HG02973 (cell line): ENCODE results near the gene CDH19.

Source experiments
- ATAC-seq: cut with Tn5 transposase; IDR thresholded peaks from one replicate; pipeline ENCODE4 v1.9.1; 2021; ENCODE audit warnings: moderate library complexity; ENCODE audit not compliant: unreplicated experiment

The CDH19 gene

DNA sequence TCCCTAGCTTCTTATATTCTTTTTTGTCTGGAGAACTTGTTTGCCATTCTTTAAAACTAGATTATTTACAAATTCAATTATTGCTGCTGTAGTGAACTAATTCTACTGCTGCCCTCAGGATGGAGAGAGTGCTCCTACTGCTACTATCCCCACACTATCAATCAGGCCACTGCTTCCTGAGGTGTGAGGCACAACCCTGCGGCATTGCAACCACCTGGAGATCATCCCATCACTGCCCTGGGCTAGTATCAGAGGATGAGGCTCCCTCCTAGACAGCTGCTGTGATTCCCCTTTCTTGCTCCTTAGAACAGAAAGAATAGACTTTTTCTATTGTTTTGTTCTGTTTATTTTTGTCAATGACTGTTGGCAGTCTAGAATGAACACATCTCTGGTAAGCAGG lies 146.6 kb downstream of the CDH19 start:
- ATAC-seq, result no peak
